ENCODE data around the gene GABPB2.

The GABPB2 gene

DNA sequence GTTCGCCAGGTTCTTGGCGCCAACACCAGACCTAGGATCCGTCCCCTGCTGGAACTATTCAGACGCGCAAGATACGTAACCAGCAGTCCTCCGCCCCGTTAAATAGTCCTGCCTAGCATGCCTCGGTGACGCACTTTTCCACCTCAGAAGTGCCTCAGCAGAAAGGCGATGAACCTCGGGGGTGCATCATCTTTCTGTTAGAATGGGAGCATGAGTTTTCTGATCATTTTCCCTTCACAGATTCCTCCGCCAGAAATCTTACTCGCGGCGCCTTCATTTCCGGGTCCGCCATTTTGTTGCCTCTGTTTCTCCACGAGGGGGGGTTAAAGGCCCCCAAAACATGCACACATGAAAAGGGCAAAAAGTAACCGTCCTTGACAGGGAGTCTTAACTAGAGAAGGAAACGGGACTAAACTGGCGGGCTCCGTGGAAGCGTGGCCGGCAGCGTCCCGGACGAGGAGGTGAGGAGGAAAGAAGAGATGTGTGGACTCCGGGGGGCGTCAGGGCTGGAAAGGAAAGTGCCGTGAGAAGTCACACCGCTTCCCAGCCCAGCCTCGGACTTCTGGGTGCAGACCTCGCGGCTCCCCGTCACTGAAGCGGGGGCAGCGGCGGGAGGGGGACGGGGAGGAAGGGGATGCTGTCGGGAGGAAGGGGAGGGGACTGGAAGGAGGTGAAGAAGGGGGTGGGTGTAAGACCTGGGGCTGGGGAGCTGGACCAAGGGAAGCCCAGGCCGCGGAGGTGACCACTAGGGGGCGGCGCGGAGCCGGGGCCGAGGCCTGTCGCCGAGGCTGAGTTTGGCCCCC lies at the start of gene GABPB2:
GABPB2 (plus strand) TSS at position 288 of the 803 bp plus-strand sequence. CDS start 17,429 bp downstream, outside the sequence.
- Mint-ChIP-seq H3K27me3 (no peaks in the 10 kb centered on the region), H3K4me1 (peaks cover 4 to 7% of the 10 kb centered on the region in 2 donors), H3K36me3 (peaks cover 7 to 14% of the 10 kb centered on the region in 2 donors), H3K9me3 (no peaks in the 10 kb centered on the region), H3K4me3 (peak within 1 kb of the TSS; percentile 90 to 99), H3K27ac (peak within 1 kb of the TSS; percentile 100)
- DNase-seq (peak; percentile 88), ATAC-seq (replicated peaks) (peak; percentile 91 to 94)

DNA sequence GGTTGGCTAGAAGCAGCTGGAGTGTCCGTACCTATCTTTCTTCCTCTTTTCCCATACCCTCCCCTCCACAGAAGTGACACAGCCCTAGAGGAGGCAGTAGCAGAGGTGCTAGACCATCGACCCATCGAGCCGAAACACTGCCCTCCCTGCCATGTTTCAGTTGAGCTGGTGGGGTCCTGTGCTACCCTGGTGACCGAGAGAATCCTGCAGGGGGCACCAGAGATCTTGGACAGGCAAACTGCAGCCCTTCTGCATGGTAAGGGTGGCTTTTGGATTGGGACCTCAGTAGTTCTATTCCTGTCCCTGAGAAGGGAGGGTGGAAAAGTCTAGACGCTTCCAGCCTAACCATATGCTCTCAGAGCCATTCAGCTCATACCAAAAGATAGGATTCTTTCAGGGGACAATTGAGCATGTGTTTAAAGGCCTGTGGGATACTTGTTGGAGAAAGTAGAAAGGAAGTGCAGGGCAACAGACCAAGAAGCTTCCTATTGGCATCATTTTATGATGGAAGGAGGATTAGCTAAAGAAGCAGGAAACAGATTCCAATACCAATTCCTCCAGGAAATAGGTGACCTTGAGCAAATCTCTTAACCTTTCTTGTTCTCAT lies 45.9 kb upstream of the GABPB2 start:
- no peaks in the 10 kb centered on the region for H3K27me3 Mint-ChIP-seq
- no peak overlapping the region for H3K4me3 Mint-ChIP-seq
- H3K36me3 Mint-ChIP-seq: peaks cover 23 to 30% of the 10 kb centered on the region in 2 donors
- ATAC-seq (replicated peaks) (peak; percentile 96 to 99), DNase-seq (peak; percentile 54)
- no peak overlapping the region for H3K27ac Mint-ChIP-seq
- H3K4me1 Mint-ChIP-seq: peaks cover 4 to 8% of the 10 kb centered on the region in 2 donors
- no peaks in the 10 kb centered on the region for H3K9me3 Mint-ChIP-seq

- Mint-ChIP-seq H3K4me1 (peaks cover 6 to 8% of the 10 kb centered on the region in 2 donors), H3K4me3 (no peak overlapping the region), H3K9me3 (no peaks in the 10 kb centered on the region), H3K36me3 (peaks cover 27 to 38% of the 10 kb centered on the region in 2 donors), H3K27ac (no peak overlapping the region), H3K27me3 (no peaks in the 10 kb centered on the region)
- DNase-seq (no peak), ATAC-seq (replicated peaks) (no peak)
Measured at GRCh38 chr1:151026460-151026859, 44.1 kb upstream of the GABPB2 start.

DNA sequence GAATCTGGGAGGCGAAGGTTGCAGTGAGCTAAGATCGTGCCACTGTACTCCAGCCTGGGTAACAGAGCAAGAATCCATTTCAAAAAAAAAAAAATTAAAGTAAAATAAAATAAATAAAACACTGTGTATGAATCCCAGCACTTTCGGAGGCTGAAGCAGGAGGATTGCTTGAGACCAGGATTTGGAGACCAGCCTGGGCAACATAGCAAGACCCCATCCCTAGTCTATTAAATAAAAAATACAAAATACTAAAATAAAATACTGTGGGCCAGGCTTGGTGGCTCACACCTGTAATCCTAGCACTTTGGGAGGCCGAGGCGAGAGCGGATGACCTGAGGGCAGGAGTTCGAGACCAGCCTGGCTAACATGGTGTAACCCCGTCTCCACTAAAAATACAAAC lies 38.4 kb upstream of the GABPB2 start:
- no peak for ATAC-seq (replicated peaks)
- no peak for DNase-seq
- H3K9me3 Mint-ChIP-seq: no peaks in the 10 kb centered on the region
- H3K27me3 Mint-ChIP-seq: no peaks in the 10 kb centered on the region
- no peak overlapping the region for H3K4me3 Mint-ChIP-seq
- H3K4me1 Mint-ChIP-seq: peaks cover 0 to 1% of the 10 kb centered on the region in 2 donors
- H3K27ac Mint-ChIP-seq: no peak overlapping the region
- peaks cover 27 to 35% of the 10 kb centered on the region in 2 donors for H3K36me3 Mint-ChIP-seq

DNA sequence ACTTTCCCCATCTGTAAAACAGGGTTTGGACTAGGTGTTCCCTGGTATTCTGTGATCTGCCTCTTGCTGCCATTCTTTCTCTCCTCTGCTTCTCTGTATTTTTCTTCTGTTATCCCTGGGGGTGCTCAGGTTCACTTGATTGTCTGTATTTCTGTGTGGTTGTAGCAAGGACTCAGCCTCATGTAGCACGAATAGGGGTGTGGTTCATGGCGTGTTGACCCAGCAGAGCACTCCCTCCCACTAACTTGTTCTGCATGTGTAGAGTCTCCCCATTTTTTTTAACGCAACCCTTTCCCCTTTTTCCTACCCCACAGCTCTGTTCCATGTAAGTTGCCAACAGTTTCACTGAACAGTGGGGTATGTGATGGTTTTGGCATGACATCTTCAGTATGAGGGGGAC lies 35.4 kb upstream of the GABPB2 start:
- no peak for ATAC-seq (replicated peaks)
- DNase-seq: no peak
- no peaks in the 10 kb centered on the region for H3K9me3 Mint-ChIP-seq
- H3K4me3 Mint-ChIP-seq: no peak overlapping the region
- H3K27ac Mint-ChIP-seq: no peak overlapping the region
- peaks cover 0 to 1% of the 10 kb centered on the region in 2 donors for H3K4me1 Mint-ChIP-seq
- H3K27me3 Mint-ChIP-seq: no peaks in the 10 kb centered on the region
- H3K36me3 Mint-ChIP-seq: peaks cover 19 to 40% of the 10 kb centered on the region in 2 donors

GRCh38 chr1:151036356-151036755 lies 34.2 kb upstream of the GABPB2 start, which contains the start of gene BNIPL:
Gene BNIPL (plus strand): TSS chr1:151036586. CDS start chr1:151036726, 140 bp downstream.
- Mint-ChIP-seq H3K27ac (peak within 1 kb of the TSS; percentile 4), H3K36me3 (peaks cover 15 to 33% of the 10 kb centered on the region in 2 donors), H3K4me1 (no peaks in the 10 kb centered on the region), H3K4me3 (no peak within 1 kb of the TSS), H3K9me3 (no peaks in the 10 kb centered on the region), H3K27me3 (no peaks in the 10 kb centered on the region)
- ATAC-seq (replicated peaks) (no peak), DNase-seq (no peak)

DNA sequence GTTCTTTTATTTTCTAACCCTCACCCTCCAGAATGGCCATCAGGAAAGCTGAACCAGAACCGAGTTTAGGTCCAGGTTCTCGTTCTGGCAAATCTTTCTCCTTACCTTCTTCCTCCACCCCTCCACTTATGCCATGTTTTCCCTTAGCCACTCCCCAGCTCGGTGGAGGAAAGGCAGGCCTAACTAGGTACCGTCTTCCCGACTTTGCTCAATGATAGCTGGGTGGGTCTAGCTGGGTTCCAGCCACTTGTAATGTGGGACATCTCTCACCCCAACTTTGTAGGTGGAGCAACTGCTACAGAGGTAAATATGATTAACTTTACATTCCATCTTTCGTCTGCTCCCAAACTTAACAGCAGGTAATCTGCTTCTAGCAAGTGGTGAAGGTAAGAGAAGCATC lies 33.5 kb upstream of the GABPB2 start:
- H3K4me1 Mint-ChIP-seq: no peaks in the 10 kb centered on the region
- ATAC-seq (replicated peaks) (no peak), DNase-seq (no peak)
- H3K27me3 Mint-ChIP-seq: no peaks in the 10 kb centered on the region
- no peaks in the 10 kb centered on the region for H3K9me3 Mint-ChIP-seq
- no peak overlapping the region for H3K27ac Mint-ChIP-seq
- H3K4me3 Mint-ChIP-seq: no peak overlapping the region
- peaks cover 15 to 31% of the 10 kb centered on the region in 2 donors for H3K36me3 Mint-ChIP-seq

DNA sequence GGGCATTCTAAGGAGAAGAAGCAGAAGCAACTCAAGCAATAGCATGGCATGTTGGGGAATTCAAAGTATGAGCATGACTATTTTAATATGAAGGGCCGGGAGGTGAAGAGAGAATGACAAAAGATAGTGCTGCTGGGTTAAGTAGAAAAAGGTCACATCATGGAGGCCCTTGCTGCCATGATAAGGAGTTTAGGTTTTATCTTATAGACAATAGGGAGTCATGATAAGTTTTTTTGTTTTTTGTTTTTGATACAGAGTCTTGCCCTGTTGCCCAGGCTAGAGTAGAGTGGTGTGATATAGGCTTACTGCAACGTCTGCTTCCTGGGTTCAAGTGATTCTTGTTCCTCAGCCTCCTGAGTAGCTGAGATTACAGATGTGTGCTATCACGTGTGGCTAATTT lies 31.0 kb upstream of the GABPB2 start:
- Mint-ChIP-seq H3K9me3 (no peaks in the 10 kb centered on the region), H3K4me3 (no peak overlapping the region), H3K4me1 (no peaks in the 10 kb centered on the region), H3K27ac (no peak overlapping the region), H3K36me3 (peaks cover 16 to 31% of the 10 kb centered on the region in 2 donors), H3K27me3 (no peaks in the 10 kb centered on the region)
- DNase-seq: no peak
- ATAC-seq (replicated peaks): no peak

- Mint-ChIP-seq H3K4me3 (no peak overlapping the region), H3K27ac (no peak overlapping the region), H3K9me3 (no peaks in the 10 kb centered on the region), H3K4me1 (peaks cover 9 to 16% of the 10 kb centered on the region in 2 donors), H3K36me3 (peaks cover 7 to 17% of the 10 kb centered on the region in 2 donors), H3K27me3 (no peaks in the 10 kb centered on the region)
- ATAC-seq (replicated peaks) (no peak), DNase-seq (no peak)
Measured at GRCh38 chr1:151043163-151043562, 27.4 kb upstream of the GABPB2 start.

GRCh38 chr1:151047591-151047924 lies 23.0 kb upstream of the GABPB2 start, which contains the start of gene C1orf56:
Gene C1orf56 (plus strand): TSS chr1:151047751. CDS start chr1:151047848, 97 bp downstream.
- H3K9me3 Mint-ChIP-seq: no peaks in the 10 kb centered on the region
- peaks cover 12 to 19% of the 10 kb centered on the region in 2 donors for H3K36me3 Mint-ChIP-seq
- peak within 1 kb of the TSS; percentile 97 for H3K27ac Mint-ChIP-seq
- H3K4me3 Mint-ChIP-seq: peak within 1 kb of the TSS; percentile 88 to 95
- DNase-seq (peak; percentile 47), ATAC-seq (replicated peaks) (peak; percentile 70 to 76)
- peaks cover 23 to 48% of the 10 kb centered on the region in 2 donors for H3K4me1 Mint-ChIP-seq
- H3K27me3 Mint-ChIP-seq: no peaks in the 10 kb centered on the region

DNA sequence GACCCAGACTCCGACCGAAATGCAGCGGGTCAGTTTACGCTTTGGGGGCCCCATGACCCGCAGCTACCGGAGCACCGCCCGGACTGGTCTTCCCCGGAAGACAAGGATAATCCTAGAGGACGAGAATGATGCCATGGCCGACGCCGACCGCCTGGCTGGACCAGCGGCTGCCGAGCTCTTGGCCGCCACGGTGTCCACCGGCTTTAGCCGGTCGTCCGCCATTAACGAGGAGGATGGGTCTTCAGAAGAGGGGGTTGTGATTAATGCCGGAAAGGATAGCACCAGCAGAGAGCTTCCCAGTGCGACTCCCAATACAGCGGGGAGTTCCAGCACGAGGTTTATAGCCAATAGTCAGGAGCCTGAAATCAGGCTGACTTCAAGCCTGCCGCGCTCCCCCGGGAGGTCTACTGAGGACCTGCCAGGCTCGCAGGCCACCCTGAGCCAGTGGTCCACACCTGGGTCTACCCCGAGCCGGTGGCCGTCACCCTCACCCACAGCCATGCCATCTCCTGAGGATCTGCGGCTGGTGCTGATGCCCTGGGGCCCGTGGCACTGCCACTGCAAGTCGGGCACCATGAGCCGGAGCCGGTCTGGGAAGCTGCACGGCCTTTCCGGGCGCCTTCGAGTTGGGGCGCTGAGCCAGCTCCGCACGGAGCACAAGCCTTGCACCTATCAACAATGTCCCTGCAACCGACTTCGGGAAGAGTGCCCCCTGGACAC lies 22.5 kb upstream of the GABPB2 start:
- peak; percentile 79 to 85 for ATAC-seq (replicated peaks)
- Mint-ChIP-seq H3K4me1 (peaks cover 23 to 48% of the 10 kb centered on the region in 2 donors), H3K27me3 (no peaks in the 10 kb centered on the region), H3K27ac (peak overlapping the region; percentile 97), H3K9me3 (no peaks in the 10 kb centered on the region), H3K36me3 (peaks cover 10 to 20% of the 10 kb centered on the region in 2 donors), H3K4me3 (peak overlapping the region; percentile 88 to 95)
- DNase-seq: peak; percentile 57

- ATAC-seq (replicated peaks) (no peak), DNase-seq (no peak)
- Mint-ChIP-seq H3K4me3 (peak overlapping the region; percentile 88 to 95), H3K9me3 (no peaks in the 10 kb centered on the region), H3K27me3 (no peaks in the 10 kb centered on the region), H3K4me1 (peaks cover 23 to 49% of the 10 kb centered on the region in 2 donors), H3K27ac (peak overlapping the region; percentile 97), H3K36me3 (peaks cover 11 to 18% of the 10 kb centered on the region in 2 donors)
Measured at GRCh38 chr1:151048645-151049032, 21.9 kb upstream of the GABPB2 start.

DNA sequence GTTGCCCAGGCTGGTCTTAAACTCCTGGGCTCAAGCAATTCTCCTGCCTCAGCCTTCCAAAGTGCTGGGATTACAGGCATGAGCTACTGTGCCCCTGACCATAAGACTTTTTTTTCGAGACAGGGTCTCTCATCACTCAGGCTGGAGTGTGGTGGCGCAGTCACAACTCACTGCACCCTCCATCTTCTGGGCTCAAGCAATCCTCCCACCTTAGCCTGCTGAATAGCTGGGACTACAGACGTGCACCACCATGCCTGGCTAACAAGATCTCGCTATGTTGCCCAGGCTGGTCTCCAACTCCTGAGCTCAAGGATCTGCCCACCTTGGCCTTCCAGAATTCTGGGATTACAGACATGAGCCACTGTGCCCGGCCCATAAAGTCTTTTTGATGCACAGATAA lies 21.1 kb upstream of the GABPB2 start:
- ATAC-seq (replicated peaks): no peak
- H3K4me3 Mint-ChIP-seq: no peak overlapping the region
- no peak for DNase-seq
- H3K9me3 Mint-ChIP-seq: no peaks in the 10 kb centered on the region
- no peak overlapping the region for H3K27ac Mint-ChIP-seq
- H3K4me1 Mint-ChIP-seq: peaks cover 24 to 52% of the 10 kb centered on the region in 2 donors
- H3K27me3 Mint-ChIP-seq: no peaks in the 10 kb centered on the region
- H3K36me3 Mint-ChIP-seq: peaks cover 14 to 20% of the 10 kb centered on the region in 2 donors

GRCh38 chr1:151050051-151050688 lies 20.4 kb upstream of the GABPB2 start:
- DNase-seq: no peak
- peaks cover 29 to 58% of the 10 kb centered on the region in 2 donors for H3K4me1 Mint-ChIP-seq
- no peaks in the 10 kb centered on the region for H3K9me3 Mint-ChIP-seq
- peaks cover 19 to 26% of the 10 kb centered on the region in 2 donors for H3K36me3 Mint-ChIP-seq
- H3K27me3 Mint-ChIP-seq: no peaks in the 10 kb centered on the region
- peak overlapping the region; percentile 56 for H3K27ac Mint-ChIP-seq
- H3K4me3 Mint-ChIP-seq: no peak overlapping the region
- no peak for ATAC-seq (replicated peaks)
